Renal pelvis (tissue), 12 donors: ENCODE measurements around the gene RNASET2. TPM values are rescaled to one million over a fixed set of nuclear protein-coding genes. Genes with fewer than 3 reads are reported as not detected.

Source experiments
- DNase-seq: peaks from one replicate; pipeline ENCODE4 v3.0.0-alpha.2; 2013
- long read RNA-seq, 16 experiments: transcript quantifications; one replicate each; lab custom pipeline, GENCODE V29; 2026
- polyA plus RNA-seq, 3 donors: library from polyadenylated mRNA; unstranded; fragments of 120-200 nt; gene quantifications; one replicate each; pipeline ENCODE4 v1.2.1, GENCODE V29; 2013; ENCODE audit not compliant: insufficient read length in 3 of 3

Gene RNASET2
- 10 to 100 TPM; 58.5 to 73.1 (median 61.3) TPM for polyA plus RNA-seq
- long read RNA-seq, donor 1, transcript RNASET2-210 (9 exons, 1,375 nt) = major isoform, 39 of 43 reads
- long read RNA-seq, donor 1, partial matches to known transcripts = 0 of 43 reads
- long read RNA-seq, donor 1, other reads (novel, unspliced or antisense) = 0 of 43 reads
- long read RNA-seq, donor 2, transcript RNASET2-210 (9 exons, 1,375 nt) = major isoform, 53 of 64 reads
- long read RNA-seq, donor 2, partial matches to known transcripts = 9 of 64 reads
- long read RNA-seq, donor 2, other reads (novel, unspliced or antisense) = 0 of 64 reads
- long read RNA-seq, donor 3, transcript RNASET2-210 (9 exons, 1,375 nt) = major isoform, 31 of 39 reads
- long read RNA-seq, donor 3, partial matches to known transcripts = 5 of 39 reads
- long read RNA-seq, donor 3, other reads (novel, unspliced or antisense) = 0 of 39 reads
- long read RNA-seq, donor 4, transcript RNASET2-201 (9 exons, 1,220 nt) = minor isoform, 6 of 69 reads
- long read RNA-seq, donor 4, transcript RNASET2-210 (9 exons, 1,375 nt) = major isoform, 54 of 69 reads
- long read RNA-seq, donor 4, partial matches to known transcripts = 7 of 69 reads
- long read RNA-seq, donor 4, other reads (novel, unspliced or antisense) = 0 of 69 reads
- long read RNA-seq, donor 5, transcript RNASET2-210 (9 exons, 1,375 nt) = major isoform, 24 of 28 reads
- long read RNA-seq, donor 5, partial matches to known transcripts = 0 of 28 reads
- long read RNA-seq, donor 5, other reads (novel, unspliced or antisense) = 0 of 28 reads
- long read RNA-seq, donor 6, transcript RNASET2-210 (9 exons, 1,375 nt) = major isoform, 34 of 43 reads
- long read RNA-seq, donor 6, partial matches to known transcripts = 8 of 43 reads
- long read RNA-seq, donor 6, other reads (novel, unspliced or antisense) = 0 of 43 reads
- long read RNA-seq, donor 7, transcript RNASET2-210 (9 exons, 1,375 nt) = major isoform, 58 of 83 reads
- long read RNA-seq, donor 7, partial matches to known transcripts = 19 of 83 reads
- long read RNA-seq, donor 7, other reads (novel, unspliced or antisense) = 0 of 83 reads
- long read RNA-seq, donor 8, transcript RNASET2-210 (9 exons, 1,375 nt) = major isoform, 16 of 18 reads
- long read RNA-seq, donor 8, partial matches to known transcripts = 0 of 18 reads
- long read RNA-seq, donor 8, other reads (novel, unspliced or antisense) = 0 of 18 reads
- long read RNA-seq, donor 9, transcript RNASET2-212 (2 exons, 2,280 nt) = minor isoform, 6 of 73 reads
- long read RNA-seq, donor 9, transcript RNASET2-210 (9 exons, 1,375 nt) = major isoform, 49 of 73 reads
- long read RNA-seq, donor 9, partial matches to known transcripts = 16 of 73 reads
- long read RNA-seq, donor 9, other reads (novel, unspliced or antisense) = 0 of 73 reads
- long read RNA-seq, donor 10, transcript RNASET2-210 (9 exons, 1,375 nt) = major isoform, 40 of 51 reads
- long read RNA-seq, donor 10, partial matches to known transcripts = 9 of 51 reads
- long read RNA-seq, donor 10, other reads (novel, unspliced or antisense) = 0 of 51 reads
- long read RNA-seq, donor 11, transcript RNASET2-210 (9 exons, 1,375 nt) = major isoform, 26 of 48 reads
- long read RNA-seq, donor 11, partial matches to known transcripts = 16 of 48 reads
- long read RNA-seq, donor 11, other reads (novel, unspliced or antisense) = 0 of 48 reads
- long read RNA-seq, donor 12, transcript RNASET2-210 (9 exons, 1,375 nt) = major isoform, 66 of 86 reads
- long read RNA-seq, donor 12, partial matches to known transcripts = 14 of 86 reads
- long read RNA-seq, donor 12, other reads (novel, unspliced or antisense) = 0 of 86 reads
- long read RNA-seq, donor 13, transcript RNASET2-210 (9 exons, 1,375 nt) = major isoform, 22 of 29 reads
- long read RNA-seq, donor 13, partial matches to known transcripts = 7 of 29 reads
- long read RNA-seq, donor 13, other reads (novel, unspliced or antisense) = 0 of 29 reads
- long read RNA-seq, donor 14, transcript RNASET2-201 (9 exons, 1,220 nt) = minor isoform, 5 of 109 reads
- long read RNA-seq, donor 14, transcript RNASET2-210 (9 exons, 1,375 nt) = major isoform, 65 of 109 reads
- long read RNA-seq, donor 14, partial matches to known transcripts = 23 of 109 reads
- long read RNA-seq, donor 14, other reads (novel, unspliced or antisense) = 13 of 109 reads
- long read RNA-seq, donor 15, transcript RNASET2-201 (9 exons, 1,220 nt) = minor isoform, 5 of 95 reads
- long read RNA-seq, donor 15, transcript RNASET2-210 (9 exons, 1,375 nt) = major isoform, 73 of 95 reads
- long read RNA-seq, donor 15, partial matches to known transcripts = 14 of 95 reads
- long read RNA-seq, donor 15, other reads (novel, unspliced or antisense) = 0 of 95 reads
- long read RNA-seq, donor 16, transcript RNASET2-210 (9 exons, 1,375 nt) = major isoform, 47 of 71 reads
- long read RNA-seq, donor 16, transcript RNASET2-212 (2 exons, 2,280 nt) = minor isoform, 5 of 71 reads
- long read RNA-seq, donor 16, transcript RNASET2-201 (9 exons, 1,220 nt) = minor isoform, 5 of 71 reads
- long read RNA-seq, donor 16, partial matches to known transcripts = 14 of 71 reads
- long read RNA-seq, donor 16, other reads (novel, unspliced or antisense) = 0 of 71 reads

- DNase-seq = peak; percentile 89
Observed at GRCh38 chr6:166956444-166957086, at the start of gene RNASET2. Gene RNASET2 (minus strand): TSS chr6:166956550. CDS start chr6:166956182, 368 bp downstream.

- DNase-seq = no peak
Observed at GRCh38 chr6:167005350-167006159, 49.2 kb upstream of the RNASET2 start.

GRCh38 chr6:167000759-167001158 is 44.4 kb upstream of the RNASET2 start:
- no peak for DNase-seq

GRCh38 chr6:166999884-167000253 is 43.5 kb upstream of the RNASET2 start:
- DNase-seq = no peak

GRCh38 chr6:166999145-166999883 is 43.0 kb upstream of the RNASET2 start, which contains the start of gene CEP43:
Gene CEP43 (plus strand): TSS chr6:166999397. CDS start chr6:166999413, 16 bp downstream.
- peak; percentile 97 for DNase-seq

- no peak for DNase-seq
Observed at GRCh38 chr6:166998256-166999144, 42.1 kb upstream of the RNASET2 start.

- peak; percentile 65 for DNase-seq
Observed at GRCh38 chr6:166997768-166998255, 41.5 kb upstream of the RNASET2 start.

GRCh38 chr6:166997348-166997747 is 41.0 kb upstream of the RNASET2 start:
- no peak for DNase-seq

GRCh38 chr6:166996406-166996805 is 40.1 kb upstream of the RNASET2 start:
- no peak for DNase-seq

GRCh38 chr6:166989427-166990032 is 33.2 kb upstream of the RNASET2 start:
- no peak for DNase-seq

- no peak for DNase-seq
Observed at GRCh38 chr6:166988674-166989201, 32.4 kb upstream of the RNASET2 start.

- no peak for DNase-seq
Observed at GRCh38 chr6:166987930-166988329, 31.6 kb upstream of the RNASET2 start.

- DNase-seq = no peak
Observed at GRCh38 chr6:166987448-166987847, 31.1 kb upstream of the RNASET2 start.

GRCh38 chr6:166980738-166981137 is 24.4 kb upstream of the RNASET2 start:
- DNase-seq = no peak
